Activated T-helper 9 cell treated with anti-CD3 and anti-CD28 coated beads, Interleukin-2, amount 50 U/mL, for 16 hours (primary cell): Measurements from ENCODE around the gene PDE6C.

Experiments used
- DNase-seq: peaks from one replicate; pipeline ENCODE4 v3.0.0-alpha.2; 2020; ENCODE audit warnings: low read depth

PDE6C gene

DNA sequence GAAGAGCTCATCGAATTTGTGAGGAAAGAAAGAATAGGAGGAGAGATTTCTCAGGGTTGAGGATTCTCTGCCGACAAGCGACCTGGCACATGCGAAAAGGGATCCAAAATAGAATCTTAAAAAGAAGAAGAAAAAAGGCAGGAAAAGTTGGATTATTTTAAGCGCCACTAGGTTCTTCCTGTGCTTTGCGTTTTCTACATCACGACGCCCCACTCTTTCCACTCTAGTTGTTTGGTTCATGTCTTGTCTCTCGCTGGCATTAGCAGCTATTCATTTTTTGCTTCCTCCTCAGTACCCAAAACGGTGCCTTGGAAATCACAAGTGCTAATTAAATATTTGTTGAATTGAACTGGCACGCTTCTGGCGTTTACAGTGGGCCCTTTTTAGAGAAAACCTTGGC lies 90.7 kb downstream of the PDE6C start:
- DNase-seq: no peak

DNA sequence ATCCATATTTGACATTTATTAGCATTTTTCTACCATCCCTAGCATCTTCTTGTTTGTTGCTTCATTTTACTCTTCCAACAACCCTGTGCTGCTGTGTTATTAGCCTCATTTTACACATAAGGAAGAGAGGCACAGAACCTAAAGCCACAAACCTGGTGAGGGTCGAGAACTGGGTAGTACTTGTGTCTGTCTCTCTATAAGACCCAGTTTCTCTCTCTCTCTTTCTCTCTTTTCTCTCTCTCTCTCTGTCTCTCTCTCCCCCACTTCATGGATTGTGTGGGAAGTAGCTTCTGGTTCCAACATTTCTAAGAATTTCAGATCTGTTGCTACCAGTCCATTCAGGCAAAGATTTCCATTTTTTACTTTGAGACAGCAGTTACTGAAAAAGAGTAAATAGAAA lies 91.5 kb downstream of the PDE6C start:
- no peak for DNase-seq

DNA sequence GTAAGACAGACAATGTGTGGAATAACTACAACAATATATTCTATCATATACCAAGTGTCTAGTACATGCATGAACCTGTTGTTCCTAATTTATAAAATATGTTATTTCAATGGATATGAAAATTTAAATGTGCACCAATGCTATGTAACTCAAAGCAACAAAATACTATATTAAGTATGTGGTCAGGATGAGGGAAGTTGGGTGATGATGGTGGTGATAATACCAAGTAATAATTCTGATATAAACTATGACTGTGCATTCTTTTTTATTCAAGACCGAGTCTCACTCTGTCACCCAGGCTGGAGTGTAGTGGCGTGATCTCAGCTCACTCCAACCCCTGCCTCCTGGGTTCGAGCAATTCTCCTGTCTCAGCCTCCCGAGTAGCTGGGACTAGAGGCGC lies 92.1 kb downstream of the PDE6C start:
- DNase-seq: no peak

DNA sequence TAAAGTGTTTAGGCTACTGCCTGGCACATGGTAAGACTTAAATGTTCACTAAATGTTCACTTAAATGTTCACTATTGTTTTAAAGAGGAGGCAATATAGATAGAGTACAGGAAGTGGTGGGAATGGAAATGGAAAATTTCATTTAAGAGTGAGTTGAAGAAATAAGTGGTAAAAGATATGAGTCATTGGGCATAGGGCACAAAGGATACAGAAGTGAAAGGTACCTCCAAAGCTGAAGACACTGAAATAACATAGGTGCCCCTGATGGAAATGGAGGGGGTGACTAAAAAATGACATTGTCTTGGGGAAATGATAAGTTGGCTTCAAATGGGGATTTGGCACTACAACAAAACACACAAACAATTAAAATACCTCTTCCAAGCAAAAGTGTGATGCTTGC lies 95.3 kb downstream of the PDE6C start:
- DNase-seq: no peak

DNA sequence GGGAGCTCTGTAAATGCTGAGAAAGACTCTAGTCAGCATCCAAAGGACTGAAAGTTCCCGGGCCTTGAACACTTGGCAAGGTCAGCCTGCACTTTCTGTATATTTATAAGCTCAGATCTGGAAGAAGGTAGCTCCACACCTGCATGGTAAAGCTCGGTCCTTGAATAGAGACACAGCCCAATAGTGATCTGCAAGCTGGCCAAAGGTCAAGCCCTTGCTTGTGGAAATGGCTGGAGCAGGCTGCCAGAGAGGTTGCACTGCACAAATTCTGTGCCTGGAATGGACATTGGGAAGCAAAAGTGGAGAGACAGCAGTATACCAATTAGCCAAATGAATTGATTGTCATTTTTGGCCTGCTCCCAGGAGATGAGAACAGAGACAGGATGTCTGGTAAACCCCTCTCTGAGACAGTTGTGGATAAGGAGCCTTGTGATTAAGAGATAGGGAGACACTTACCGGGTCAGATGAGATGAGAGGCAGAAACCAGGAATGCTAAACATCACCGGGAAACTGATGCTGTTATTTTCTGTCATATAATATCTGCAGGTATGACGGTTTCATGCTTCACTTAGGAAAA lies 98.1 kb downstream of the PDE6C start:
- no peak for DNase-seq

DNA sequence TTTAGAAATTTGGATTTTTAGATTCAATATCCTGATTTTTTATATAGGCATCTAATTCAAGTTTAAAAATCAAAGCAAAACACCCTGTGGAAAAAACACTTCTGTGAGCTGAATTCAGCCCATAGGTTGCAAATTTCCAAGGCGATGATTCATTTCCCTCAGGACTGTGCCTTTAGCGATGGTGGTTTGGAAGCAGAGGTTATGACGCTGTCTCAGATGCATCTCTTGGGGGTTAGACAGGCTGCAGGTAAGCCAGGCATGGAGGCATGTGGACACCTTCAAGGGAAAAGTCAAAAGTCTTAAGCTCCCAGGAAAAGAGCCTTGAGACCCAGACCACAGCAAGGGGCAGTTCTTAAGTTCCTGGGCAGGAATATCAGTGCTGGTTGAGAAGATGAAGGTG lies 99.6 kb downstream of the PDE6C start:
- no peak for DNase-seq

DNA sequence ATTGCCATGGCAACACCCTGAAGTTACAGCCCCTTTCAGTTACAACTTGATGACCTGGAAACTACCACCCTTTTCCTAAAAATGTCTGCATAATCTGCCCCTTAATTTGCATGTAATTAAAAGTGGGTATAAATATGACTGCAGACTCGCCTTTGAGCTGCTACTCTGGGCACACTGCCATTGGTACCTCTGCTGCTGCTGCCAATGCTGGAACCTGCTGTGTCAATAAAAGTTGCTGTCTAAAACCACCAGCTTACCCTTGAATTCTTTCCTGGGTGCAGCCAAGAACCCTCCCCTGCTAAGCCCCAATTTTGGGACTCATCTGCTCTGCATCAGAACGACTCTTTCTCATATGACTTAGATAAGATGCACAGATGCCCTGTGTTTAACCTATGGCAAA lies 100.3 kb downstream of the PDE6C start:
- DNase-seq: no peak

DNA sequence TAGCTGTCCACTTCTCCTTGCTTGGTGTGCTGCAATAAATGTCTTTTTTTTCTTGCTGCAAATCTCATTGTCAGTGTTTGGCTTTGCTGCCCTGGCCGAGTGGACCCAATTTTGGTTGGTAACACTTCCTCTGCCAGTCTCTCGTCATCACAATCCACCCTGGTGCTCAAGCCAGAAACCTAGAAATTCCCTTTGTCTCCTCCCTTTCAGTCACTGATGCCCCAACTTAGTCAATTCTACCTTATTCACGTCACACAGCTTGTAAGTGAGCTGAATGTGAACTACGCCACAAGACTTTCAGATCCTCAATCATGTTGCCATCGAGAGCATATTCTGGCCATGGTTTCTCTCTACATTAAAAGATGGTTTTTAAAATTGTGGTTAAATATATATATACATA lies 103.0 kb downstream of the PDE6C start:
- no peak for DNase-seq
